8988T (cell line): ENCODE measurements around the gene MEX3C.

ENCODE experiments used
- DNase-seq: peaks from one replicate; pipeline ENCODE4 v3.0.0; 2011

Gene MEX3C

DNA sequence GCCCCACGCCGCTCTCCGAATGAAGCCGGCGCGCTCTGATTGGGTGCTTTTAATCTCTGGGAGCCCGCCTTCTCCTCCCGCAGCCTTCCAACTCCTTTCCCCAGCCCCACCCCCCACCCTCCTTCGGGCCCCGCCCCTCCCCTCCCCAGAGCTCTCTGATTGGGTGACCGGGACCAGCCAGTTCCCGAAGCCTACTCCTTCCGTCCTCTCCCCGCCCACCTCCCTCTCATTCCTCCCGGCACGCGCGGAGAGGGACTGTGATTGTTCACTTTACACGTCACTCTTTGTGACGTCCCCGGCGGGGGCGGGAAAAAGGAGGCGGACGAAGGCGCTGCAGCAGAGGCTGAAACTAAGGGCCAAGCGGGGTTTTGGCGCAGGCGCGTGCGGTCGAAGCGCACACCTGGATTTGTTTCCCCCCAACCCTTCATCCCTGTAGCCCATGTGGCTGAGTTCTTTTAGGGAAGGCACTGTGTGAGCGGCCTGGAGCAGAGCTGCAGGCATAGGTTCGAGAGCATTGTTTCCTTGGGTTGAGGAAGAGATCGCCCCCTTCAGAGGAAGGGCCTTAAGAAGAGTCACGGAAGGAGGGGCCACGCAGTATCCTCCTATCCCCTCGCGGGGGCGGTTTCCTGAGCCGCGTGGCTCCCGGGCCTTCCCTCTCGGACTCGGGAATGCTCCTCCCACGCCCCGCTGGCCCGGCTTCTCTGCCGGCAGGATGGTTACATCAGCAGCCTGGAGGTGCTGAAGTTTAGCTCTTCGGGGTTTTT, at the start of gene MEX3C:
Gene MEX3C, minus strand, starts transcription at position 21 of the 764 bp plus-strand sequence. CDS start 361 bp downstream, outside the sequence.
- DNase-seq: peak; percentile 57

DNA sequence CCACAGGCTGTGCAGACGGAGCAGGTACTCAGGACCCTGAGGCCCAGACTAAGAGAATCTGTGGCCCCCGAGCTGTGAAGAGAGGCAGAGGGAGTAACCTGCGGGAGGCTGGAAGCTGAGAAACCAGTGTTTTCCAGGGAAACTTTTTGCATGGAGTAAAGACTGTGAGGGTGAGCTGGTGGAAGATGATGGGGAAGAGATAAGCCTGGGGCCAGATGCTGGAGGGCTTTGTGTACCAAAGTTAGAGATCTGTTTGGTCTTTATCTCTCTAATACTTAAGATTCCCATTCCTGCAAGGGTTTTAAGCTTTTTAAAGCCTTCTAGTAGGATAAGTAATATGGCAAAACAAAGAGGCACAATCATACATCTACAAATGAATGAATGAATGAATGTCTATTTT, 43.7 kb upstream of the MEX3C start:
- no peak for DNase-seq

DNA sequence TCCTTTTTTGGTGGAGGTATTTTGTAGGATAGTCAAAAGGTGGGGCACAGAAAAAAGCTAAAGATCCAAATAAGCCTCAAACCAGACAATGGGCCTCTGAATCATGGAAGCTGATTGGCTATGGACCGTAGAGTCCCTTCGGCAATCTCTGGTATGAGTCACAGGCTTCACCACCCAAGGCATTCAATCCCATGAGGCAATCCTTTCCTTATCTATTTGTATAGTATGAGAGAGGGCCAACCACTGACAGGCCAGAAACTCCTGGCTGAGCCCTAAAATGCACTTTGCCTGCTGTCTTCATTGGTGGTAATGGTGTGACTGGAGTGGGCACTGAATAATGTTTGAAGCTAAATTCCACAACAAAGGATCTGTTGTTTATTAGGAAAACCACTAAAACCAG, 38.7 kb upstream of the MEX3C start:
- DNase-seq: no peak

DNA sequence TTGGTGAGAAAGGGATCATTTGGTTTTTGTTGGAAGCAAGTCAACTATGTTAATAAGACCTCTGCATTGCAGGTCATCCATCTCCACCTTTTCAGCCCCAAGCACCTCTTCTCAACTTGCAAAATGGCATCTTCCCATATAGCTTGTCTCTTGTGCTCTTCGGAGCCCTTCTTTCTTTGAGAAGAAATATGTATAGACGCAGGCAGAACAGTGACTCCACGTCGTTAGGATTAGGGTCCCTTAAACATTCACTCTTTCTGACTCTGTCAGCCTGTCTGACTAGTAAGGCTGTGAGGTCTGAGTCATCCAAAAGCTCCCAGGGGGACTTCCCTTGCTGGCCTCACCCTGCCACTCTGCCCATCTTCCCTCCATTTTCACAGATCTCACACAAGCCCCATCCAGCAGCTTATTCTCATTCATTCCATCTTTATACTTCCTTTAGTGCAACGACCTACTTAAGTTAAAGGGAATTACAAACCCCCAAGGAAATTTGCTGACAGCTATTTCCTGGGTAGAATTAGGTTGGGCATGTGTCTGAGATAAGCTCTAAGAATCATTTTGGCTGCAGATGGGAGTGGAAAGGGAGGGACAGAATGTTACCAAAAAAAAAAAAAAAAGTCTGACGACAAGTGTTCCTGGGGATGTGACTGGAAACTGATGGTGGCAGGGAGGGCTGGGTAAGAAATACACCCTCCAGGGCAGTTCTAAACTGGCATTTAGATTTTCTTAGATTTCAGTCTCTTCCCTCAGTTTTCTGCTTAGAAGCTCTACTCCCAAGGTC, 37.7 kb upstream of the MEX3C start:
- DNase-seq: no peak

DNA sequence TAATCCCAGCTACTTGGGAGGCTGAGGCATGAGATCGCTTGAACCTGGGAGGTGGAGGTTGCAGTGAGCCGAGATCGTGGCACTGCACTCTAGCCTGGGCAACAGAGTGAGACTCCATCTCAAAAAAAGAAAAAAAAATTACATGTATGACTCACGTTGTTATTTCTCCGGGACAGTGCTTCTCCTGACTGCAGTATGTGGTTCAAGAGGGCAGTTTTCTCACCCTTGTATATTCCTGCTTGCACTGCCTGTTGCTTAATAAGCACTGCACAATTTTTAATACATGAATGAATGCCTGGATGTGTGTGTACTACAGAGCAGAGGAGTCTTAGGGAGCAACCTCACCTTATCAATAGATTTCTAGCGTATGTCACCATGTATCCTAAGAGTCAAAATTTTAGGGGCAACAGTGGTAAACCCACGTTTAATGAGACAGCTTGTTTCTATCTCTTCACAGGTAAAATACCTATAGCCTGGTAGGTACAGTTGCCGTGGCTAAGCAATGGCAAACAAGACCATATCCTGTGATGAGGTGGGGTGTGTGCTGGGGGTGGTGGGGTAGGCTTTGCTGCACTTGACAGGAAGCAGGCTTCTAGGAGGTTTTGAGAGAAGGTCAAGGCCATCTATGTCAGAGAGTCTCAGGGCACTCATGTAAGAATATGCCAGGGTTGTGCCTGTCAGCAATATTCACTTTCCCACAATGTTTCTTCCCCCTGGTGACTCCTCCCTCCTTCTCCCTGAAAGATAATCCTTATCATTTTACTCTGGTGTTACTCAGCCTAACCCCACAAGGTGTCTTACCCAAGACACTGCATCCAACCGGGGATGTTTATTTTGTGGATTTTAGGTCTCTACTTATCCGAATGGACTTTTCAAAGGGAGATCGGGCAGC, 36.9 kb upstream of the MEX3C start:
- no peak for DNase-seq

DNA sequence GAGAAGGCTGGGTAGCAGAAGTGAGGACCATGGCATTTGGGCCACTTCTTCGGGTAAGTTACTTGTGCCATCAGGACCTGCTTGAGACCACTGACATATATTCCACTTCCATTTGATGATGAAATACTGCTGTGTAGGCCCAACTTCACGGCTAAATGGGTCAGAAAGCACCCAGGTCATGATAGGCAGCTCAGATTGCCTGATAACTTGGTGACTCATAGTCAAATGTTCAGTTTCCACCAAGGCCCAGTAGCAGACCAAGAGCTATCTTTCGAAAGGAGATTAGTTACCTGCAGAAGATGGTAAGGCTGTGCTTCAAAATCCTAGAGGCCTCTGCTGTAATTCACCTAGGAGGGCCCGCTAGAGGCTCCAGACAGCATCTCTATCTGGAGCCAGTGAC, 31.8 kb upstream of the MEX3C start:
- DNase-seq: no peak

DNA sequence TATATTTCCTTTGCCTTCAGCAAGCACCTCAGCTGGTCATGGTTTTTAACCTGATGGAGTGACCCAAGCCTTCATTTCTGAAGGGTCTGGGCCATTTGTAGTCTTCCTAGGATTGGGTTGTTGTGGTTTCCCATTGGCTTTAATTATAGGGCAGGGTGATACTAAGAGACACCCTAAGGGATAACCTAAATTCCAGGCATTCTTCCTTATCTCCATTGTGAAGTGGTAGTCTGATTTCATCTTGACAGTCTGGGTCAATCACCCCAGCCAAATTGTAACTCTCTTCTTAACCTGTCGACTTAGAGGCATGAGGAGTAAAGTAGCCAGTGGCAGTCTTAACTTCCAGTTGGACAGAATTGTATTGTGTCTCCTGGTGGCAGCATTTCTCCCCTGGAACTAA, 30.2 kb upstream of the MEX3C start:
- no peak for DNase-seq

DNA sequence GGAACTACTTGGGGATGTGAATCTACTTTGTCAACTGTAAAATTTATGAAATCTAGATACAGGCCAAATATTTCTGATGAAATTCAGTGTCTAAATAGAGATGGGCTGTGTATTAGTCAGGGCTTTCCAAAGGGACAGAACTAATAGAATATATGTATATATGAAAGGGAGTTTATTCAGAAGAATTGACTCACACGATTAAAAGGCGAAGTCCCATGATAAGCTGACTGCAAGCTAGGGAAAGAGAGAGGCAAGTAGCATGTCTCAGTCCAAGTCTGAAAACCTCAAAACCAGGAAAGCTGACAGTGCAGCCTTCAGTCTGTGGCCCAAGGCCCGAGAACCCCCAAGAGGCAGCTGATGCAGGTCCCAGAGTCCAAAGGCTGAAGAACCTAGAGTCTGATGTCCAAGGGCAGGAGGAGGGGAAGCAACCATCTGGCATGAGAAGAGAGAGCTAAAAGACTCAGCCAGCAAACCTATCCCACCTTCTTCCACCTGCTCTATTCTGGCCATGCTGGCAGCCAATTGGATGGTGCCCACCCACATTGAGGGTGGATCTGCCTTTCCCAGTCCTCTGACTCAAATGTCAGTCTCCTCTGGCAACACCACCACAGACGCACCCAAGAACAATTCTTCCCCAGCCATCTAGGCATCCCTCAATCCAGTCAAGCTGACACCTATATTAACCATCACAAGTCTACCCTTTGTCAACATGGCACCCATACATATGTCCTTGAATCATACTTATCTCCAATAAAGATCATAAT, 29.3 kb upstream of the MEX3C start:
- no peak for DNase-seq

DNA sequence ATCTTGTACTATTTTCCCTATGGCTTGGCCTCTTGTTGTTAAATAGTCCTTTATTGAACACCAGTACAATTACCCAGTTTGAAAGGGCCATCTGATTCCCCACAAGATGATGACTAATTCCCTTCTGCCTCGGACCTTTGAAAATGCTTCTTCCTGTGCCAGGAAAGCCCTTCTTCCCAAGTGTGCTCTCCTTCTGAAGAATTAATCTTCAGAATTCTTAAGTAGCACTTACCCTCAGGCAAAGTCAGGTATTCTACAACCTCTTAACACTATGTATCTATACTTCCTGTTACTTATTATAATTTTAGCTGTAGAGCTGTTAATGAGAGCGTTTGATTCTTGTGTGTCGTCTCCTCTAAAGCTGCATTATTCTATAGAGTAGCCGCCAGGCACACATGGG, 28.6 kb upstream of the MEX3C start:
- no peak for DNase-seq

DNA sequence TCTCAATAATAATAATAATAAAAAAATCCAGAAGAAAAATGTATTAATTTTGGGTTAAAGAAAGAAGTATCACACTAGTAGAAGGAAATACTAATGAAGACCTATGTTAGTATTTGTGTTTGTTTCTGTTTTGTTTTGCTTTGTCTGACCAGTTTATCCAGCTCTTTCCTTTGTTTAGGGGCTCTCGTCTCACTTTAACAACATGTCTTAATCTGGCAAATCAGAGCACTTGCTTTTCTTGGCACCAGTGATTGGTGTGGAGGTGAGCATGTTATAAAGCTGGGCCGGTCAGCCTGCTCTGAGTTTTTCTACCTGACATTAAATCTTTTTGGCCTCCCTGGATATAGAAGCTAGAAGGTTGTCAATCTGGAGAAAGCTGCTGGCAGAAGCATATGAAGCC, 15.1 kb upstream of the MEX3C start:
- DNase-seq: no peak

DNA sequence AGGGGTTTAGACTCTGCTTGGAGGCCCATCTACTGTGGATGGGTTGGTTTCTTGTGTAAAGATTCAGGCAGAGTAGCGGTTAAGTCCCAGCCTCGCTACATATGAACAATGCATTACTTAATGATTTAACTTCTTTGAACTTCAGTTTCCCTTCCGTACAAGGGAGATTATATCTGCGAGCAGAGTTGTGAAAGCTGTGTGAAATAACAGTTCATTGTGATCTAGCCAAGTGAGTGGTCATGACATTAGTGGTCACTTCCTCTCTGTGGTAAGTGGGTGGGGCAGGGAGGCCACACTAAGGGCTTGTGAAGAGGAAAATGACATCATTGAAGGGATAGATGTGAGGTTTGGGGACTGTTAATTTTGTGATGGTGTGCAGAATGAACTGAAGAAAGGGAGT, 14.1 kb upstream of the MEX3C start:
- DNase-seq: no peak

DNA sequence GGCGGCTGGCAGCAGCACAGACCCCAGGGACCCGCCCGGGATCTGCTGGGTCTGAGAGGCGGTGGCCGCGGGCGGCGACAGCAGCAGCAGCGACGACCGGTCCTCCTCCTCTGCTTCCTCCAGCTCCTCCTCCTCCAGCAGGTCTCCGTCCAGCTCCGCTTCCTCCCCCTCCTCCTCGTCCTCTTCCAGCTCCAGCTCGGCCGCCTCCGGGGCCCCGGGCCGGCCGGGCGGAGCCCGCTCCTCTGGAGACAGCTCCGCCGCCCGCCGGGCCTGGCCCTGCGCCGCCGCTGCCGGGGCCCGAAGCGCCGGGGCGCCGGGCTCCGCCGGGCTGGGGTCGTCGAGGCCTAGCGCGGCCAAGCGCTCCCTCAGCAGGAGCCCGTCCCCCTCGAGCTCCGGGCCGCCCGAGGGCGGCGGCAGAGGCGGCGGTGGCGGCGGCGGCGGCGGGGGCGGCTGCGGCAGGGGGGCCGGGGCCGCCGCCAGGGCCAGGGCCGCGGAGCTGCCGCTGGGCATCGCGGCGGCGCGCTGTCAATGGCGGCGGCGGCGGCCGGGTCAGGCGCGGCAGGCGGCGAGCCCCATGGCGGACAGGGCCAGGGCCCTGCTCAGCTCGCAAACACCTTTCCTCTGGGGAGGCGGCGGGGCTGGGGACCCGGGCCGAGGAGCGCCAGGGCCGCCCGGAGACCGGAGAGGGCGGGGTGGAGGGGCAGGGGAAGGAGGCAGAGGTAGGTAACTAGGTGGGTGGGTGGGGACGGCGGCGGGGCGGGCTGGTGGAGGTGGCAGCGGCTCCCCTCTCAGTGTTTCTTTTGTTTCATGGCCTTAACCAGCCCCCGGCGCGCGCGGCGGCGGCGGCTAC, 445 bp downstream of the MEX3C start:
- peak; percentile 29 for DNase-seq

DNA sequence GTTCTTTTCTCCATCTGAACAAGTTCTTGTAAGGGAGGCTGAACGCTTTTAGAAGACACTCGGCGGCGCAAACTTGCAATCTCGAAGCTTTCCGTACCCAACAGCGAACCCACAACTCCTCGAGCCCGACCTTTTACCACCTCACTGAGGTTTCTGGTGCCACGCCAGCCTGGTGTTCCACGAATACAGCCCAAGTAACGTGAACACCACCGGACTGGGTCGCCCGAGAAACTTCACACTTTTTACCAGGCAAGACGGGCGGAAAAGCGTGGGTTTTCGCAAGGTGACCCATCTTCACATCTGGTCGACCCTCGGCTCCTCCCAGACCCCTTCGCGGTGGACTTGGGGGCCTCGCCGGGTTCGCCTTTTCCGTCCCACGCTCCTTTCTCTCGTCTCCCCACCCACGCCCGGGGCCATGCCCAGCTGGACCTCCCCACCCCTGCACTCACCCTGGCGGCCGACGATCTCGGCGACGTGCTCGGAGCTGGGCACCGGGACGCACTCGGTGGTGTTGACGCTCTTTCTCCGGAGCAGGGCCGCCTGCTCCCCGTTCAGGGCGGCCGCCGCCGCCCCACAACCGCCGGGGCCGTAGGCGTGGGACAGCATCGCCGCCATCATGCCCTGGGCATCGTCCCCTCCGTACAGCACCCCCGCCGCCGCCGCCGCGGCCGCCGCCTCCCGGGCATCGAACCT, 1.2 kb downstream of the MEX3C start:
- no peak for DNase-seq

DNA sequence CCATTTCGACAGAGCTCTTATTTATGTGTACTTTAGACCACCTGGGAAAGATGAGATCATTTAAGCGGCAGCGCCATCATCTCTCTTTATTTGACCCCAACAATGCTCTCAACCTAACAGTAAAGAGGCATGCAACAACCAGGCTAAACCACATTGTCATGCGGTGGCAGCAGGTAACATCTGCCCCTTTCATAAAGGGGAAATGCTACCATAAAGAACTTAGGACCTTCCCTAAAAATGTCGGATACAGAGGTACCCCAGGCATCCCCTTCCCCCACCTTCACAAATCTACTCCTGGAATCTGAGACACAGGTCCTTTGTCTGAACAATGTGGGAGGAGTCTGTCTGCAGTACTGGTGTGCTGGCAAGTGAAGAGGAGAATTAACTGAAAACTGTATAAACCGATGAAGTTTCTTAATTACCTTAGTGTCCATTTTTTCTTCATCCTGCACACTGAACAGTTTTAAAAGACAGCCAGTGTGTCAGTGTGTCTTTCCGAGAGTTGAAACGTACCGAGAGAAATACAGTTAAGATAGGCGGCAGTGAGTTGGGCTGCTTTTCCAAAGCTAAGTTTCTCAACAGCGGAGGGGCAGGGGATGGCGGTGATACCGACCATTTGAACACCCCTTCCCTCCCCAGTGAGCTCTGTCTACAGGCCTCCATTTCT, 1.9 kb downstream of the MEX3C start:
- no peak for DNase-seq

DNA sequence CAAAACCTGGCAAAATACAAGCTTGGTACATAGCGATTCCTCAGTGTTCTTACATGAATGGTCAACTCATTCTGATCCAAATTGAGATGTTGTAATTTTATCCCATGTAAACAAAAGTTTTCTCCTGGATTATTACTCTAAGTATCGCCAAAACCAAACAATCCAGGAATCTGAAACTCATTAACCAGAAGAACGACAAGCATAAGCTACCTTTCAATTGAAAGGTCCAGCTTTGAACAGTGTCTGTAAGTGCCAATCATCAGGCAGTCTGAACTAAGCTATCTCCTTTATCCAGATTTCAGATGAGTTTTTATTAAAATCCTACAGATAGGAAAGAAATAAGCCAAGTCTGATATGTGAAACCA, 2.4 kb downstream of the MEX3C start:
- no peak for DNase-seq

DNA sequence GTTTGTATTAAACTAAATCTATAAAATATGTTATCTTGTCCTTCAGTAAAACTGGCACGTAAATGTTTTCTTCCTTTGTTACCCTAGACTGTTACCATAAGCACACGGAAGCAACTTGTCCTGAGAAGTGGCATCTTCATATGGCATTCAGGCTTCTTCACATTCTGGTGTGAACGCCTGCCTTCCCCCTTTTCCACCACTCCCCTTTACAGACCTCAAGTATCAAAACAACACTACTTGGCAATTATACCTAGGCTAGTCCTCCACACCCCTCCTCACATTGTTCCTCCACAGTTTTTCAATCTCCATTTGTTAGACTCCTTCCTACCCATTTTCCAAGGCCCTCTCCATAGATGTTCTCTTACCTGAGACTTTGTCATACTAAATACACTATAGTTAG, 2.9 kb downstream of the MEX3C start:
- DNase-seq: no peak

DNA sequence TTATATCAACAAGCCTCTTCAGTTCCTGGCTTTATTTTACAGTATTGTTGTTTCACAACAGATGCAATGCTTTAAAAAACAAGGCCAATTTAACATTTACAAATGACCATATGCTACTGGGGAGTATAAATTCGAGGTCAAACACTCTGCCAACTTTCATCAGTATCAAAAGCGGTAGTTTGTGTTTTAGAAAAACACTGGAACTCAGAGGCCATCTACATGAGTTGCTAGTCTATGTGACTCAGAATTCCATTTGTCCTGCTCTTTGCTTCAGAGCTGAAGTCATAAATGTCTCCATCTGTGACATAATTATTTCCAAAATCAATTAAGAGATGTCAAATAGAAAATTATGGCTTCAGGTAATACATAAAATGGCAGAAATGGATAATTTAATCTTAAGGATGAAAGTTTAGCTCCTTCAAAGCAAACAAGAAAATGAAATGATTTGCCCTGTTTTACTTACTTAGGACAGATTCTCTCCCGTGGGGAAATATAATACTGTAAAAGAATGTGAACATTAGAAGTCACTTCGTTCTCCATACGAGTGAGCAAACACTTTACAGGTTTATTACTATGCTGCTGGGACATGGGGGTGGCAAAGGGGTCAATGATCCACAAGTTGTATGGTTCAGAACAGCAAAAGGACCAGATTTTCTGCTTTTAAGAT, 3.7 kb downstream of the MEX3C start:
- no peak for DNase-seq

DNA sequence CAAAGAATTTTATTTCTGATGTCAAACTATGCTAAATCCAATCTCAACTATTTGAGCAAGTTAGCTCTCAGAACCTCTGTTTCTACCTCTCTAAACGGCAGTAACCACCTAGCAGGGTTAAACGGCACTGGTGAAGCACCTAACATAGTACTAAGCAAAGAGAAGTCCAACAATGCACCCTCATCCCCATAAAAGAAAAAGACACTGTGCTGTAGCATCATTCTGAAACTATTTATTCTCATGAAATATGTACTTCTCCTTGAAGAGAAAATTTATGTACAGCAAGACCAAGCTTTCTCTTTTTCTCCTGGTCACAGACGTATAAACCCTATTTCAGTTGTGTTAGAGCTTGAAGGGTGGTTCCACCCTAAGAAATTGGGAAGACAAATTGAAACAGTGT, 4.8 kb downstream of the MEX3C start:
- DNase-seq: no peak

DNA sequence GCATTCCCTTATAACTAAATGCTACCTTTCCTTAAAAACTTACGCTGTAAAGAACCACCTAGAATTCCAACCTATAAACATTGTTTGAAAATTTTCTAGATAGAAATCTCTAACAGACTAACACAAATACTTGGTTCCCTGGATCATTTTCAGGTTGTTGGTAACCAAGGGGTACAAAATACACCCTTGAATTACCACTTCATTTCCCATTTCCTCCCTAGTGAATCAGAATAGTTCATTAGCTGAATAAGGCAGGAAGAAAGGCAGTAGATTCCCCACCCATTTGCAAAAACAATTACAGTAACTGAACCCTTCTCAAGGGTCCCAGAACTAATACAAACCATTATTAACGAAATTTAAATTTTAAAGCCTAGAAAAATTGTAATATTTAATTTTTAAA, 5.5 kb downstream of the MEX3C start:
- DNase-seq: no peak

DNA sequence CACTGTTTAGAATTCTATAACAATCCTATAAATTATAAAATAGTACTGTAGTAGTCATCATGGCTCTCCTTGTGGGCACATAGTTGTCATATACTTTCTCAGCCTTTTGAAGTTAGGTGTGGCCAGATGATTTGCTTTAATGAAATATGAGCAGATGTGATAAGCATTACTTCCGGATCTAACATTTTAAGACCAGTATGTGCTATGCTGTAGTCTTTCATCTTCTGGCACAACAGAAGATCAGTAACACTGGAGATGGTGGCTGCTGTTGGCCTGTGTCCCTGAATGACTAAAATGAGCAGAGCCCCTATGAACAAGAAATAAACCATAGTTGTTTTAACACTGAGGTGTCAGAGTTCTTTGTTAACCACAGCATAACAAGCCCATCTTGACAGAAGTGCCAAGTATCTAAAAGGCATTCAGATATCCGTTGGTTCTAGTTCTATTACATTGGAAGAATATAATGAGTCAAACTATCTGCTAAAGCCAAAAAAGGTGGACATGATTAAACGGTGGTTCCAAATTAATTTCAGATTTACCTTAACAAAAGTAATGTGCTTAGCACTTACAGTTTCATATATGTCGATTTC, 6.3 kb downstream of the MEX3C start:
- no peak for DNase-seq
